22Rv1 (cell line): ENCODE measurements around the gene SKIC8.

Source experiments
- H3K27ac ChIP-seq: fragments of 450-650 bp; 2 replicates; pipeline ENCODE4 v1.5.1; 2017
- CTCF ChIP-seq: fragments of 450-650 bp; IDR thresholded peaks from 2 replicates; pipeline ENCODE4 v1.5.1; 2017; ENCODE audit warnings: mild to moderate bottlenecking
- ZFX ChIP-seq: fragments of 450-650 bp; IDR thresholded peaks from 2 replicates; pipeline ENCODE4 v1.6.1; 2017; ENCODE audit warnings: antibody characterized with exemption, borderline replicate concordance

SKIC8 gene

GRCh38 chr15:78325092-78325843, 25.9 kb upstream of the SKIC8 start:
- TF ChIP-seq ZFX (no peak), CTCF (no peak)
- H3K27ac ChIP-seq = no peak overlapping the region

GRCh38 chr15:78324144-78324543, 24.7 kb upstream of the SKIC8 start:
- no peak for TF ChIP-seq CTCF
- no peak for TF ChIP-seq ZFX
- no peak overlapping the region for H3K27ac ChIP-seq

GRCh38 chr15:78323693-78324092, 24.3 kb upstream of the SKIC8 start:
- no peak overlapping the region for H3K27ac ChIP-seq
- TF ChIP-seq ZFX (no peak), CTCF (no peak)

GRCh38 chr15:78322724-78323521, 23.5 kb upstream of the SKIC8 start:
- H3K27ac ChIP-seq = no peak overlapping the region
- TF ChIP-seq ZFX (no peak), CTCF (no peak)

- TF ChIP-seq ZFX = no peak
- TF ChIP-seq CTCF = no peak
- H3K27ac ChIP-seq = no peak overlapping the region
Observed at GRCh38 chr15:78322243-78322642, 22.8 kb upstream of the SKIC8 start.

GRCh38 chr15:78321786-78322185, 22.4 kb upstream of the SKIC8 start:
- H3K27ac ChIP-seq = no peak overlapping the region
- TF ChIP-seq CTCF (no peak), ZFX (no peak)

GRCh38 chr15:78321041-78321570, 21.7 kb upstream of the SKIC8 start:
- H3K27ac ChIP-seq = no peak overlapping the region
- no peak for TF ChIP-seq ZFX
- TF ChIP-seq CTCF = no peak
